HAP-1 (cell line): ENCODE data around the gene NUDT16L1.

Experiments used
- DNase-seq, 2 experiments: peaks; one replicate each; pipeline ENCODE4 v3.0.0-alpha.2; 2016 to 2020; ENCODE audit warnings: low spot score in 2 of 2
- H3K27me3 ChIP-seq: fragments of 250-450 bp; sonication (Bioruptor Pico); 2 replicates; pipeline ENCODE4 v1.5.1; 2020; ENCODE audit warnings: low read depth, mild to moderate bottlenecking, moderate library complexity
- H3K36me3 ChIP-seq: fragments of 250-450 bp; sonication (Bioruptor Pico); replicated peaks from 2 replicates; pipeline ENCODE4 v1.5.1; 2020; ENCODE audit warnings: mild to moderate bottlenecking
- H3K4me1 ChIP-seq: fragments of 250-450 bp; sonication (Bioruptor Pico); 2 replicates; pipeline ENCODE4 v1.5.1; 2020; ENCODE audit warnings: mild to moderate bottlenecking
- H3K4me3 ChIP-seq: fragments of 250-450 bp; sonication (Bioruptor Pico); 2 replicates; pipeline ENCODE4 v1.5.1; 2020; ENCODE audit warnings: mild to moderate bottlenecking, moderate library complexity
- H3K9me3 ChIP-seq: fragments of 250-450 bp; sonication (Bioruptor Pico); 2 replicates; pipeline ENCODE4 v1.5.1; 2020; ENCODE audit warnings: mild to moderate bottlenecking, moderate library complexity
- in situ Hi-C: fragments of 300-500 bp; cut with MboI; formaldehyde crosslinking; loops from 3 replicates; pipeline ENCODE4 v1.14.3; 2020; ENCODE audit warnings: low sequenced_read_pairs, inconsistent platforms, mixed read lengths

NUDT16L1 gene

DNA sequence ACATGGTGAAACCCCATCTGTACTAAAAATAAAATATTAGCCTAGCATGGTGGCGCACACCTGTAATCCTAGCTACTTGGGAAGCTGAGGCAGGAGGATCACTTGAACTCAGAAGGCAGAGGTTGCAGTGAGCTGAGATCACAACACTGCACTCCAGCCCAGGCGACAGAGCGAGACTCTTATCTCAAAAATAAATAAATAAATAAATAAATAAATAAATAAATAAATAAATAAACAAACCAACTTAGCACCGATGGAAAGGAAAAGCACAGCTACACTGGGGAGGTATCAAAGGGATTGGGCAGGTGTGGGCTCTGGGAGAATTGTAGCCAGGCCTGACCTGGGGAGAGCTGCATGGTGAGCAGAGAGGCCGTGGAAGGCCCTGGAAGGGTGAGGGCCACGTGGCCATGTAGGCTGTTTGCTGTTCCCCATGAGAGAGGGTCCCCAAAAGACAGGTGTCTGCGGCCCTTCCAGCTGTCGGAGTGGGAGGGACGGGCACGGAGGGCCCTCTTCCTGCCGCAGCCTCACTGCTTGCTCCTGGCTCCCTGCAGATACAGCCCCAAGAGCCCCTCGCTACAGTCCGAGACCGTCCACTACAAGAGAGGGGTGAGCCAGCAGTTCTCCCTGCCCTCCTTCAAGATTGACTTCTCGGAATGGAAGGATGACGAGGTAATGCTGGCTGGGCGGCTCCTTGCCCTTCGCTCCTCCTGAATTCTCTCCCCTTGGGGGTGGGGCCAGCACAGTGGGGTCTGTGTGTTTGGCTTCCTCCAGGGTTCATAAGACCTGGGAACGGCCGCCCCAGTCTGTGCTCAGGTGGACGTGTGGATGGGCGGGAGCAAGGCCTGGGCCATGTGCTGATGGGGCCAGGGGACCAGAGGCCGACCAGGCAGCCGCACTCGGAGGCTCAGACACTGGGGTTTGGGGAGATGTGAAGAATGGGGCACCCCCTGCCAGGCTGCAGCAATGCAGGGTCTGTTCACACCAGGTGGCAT, 36.4 kb upstream of the NUDT16L1 start:
- peaks cover 31% of the 10 kb centered on the region for H3K36me3 ChIP-seq
- no peak for DNase-seq
- no peaks in the 10 kb centered on the region for H3K9me3 ChIP-seq
- no peaks in the 10 kb centered on the region for H3K27me3 ChIP-seq
- no peak overlapping the region for H3K4me3 ChIP-seq
- no peaks in the 10 kb centered on the region for H3K4me1 ChIP-seq
- in situ Hi-C loops = no loop called here

GRCh38 chr16:4659363-4660353, 33.7 kb upstream of the NUDT16L1 start:
- Histone ChIP-seq H3K4me3 (no peak overlapping the region), H3K27me3 (no peaks in the 10 kb centered on the region), H3K9me3 (no peaks in the 10 kb centered on the region), H3K36me3 (peaks cover 17% of the 10 kb centered on the region), H3K4me1 (no peaks in the 10 kb centered on the region)
- DNase-seq = no peak
- in situ Hi-C loops = no loop called here

DNA sequence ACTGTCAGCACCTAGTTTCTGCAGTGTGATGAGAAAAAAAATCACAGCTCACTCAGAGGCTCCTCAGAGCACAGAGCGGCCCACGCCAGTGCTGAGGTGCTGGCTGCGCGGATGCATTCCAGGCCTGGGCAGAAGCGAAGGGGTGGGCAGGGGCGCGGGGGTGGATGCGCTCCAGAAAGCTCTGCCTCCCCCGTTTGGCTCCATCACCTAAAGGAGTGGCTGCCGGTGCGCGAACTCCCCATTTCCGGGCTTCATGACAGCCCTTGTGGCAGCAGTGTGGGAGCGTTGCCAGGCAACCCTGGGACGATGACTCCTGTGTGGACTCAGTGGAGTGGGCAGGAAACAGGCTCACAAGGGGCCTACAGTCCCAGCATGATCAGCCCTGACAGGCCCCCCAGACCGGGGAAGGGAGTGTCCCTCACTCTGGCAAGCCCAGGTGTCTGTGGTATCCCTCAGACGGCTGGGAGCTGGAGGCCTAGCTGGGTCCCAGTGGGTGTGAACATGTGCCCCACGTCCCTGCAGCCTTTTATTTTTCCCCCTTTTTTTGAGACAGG, 32.8 kb upstream of the NUDT16L1 start:
- Histone ChIP-seq H3K4me1 (no peaks in the 10 kb centered on the region), H3K27me3 (no peaks in the 10 kb centered on the region), H3K36me3 (peaks cover 14% of the 10 kb centered on the region), H3K9me3 (no peaks in the 10 kb centered on the region), H3K4me3 (no peak overlapping the region)
- DNase-seq = no peak
- in situ Hi-C loops = no loop called here

DNA sequence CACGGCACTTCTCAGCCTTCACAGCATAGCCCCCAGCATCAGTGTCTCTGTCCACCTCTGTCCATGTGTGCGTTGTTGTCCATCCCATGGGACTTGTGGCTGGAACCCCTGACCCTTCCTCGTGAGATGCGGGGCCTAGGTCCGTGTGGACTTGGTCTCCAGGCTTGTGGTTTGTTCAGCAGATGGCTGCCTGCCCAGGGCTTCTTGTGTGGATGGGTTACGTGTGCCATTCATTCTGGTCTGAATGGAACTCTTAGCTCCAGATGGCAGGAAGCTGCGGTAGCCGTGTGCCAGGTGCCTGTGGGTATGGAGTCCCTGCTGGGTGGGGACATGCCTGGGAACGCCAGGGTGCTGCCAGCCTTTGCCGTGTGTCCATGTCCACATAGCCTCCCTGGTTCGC, 31.7 kb upstream of the NUDT16L1 start:
- in situ Hi-C loops = no loop called here
- DNase-seq = no peak

GRCh38 chr16:4663465-4663776, 29.9 kb upstream of the NUDT16L1 start:
- Histone ChIP-seq H3K36me3 (peaks cover 22% of the 10 kb centered on the region), H3K4me1 (no peaks in the 10 kb centered on the region), H3K9me3 (no peaks in the 10 kb centered on the region), H3K4me3 (no peak overlapping the region), H3K27me3 (no peaks in the 10 kb centered on the region)
- in situ Hi-C loops = no loop called here
- no peak for DNase-seq

More for the DNA sequence above, 31.7 kb upstream of the NUDT16L1 start:
- H3K36me3 ChIP-seq = peaks cover 11% of the 10 kb centered on the region
- H3K4me3 ChIP-seq = no peak overlapping the region
- H3K4me1 ChIP-seq = no peaks in the 10 kb centered on the region
- no peaks in the 10 kb centered on the region for H3K9me3 ChIP-seq
- no peaks in the 10 kb centered on the region for H3K27me3 ChIP-seq

DNA sequence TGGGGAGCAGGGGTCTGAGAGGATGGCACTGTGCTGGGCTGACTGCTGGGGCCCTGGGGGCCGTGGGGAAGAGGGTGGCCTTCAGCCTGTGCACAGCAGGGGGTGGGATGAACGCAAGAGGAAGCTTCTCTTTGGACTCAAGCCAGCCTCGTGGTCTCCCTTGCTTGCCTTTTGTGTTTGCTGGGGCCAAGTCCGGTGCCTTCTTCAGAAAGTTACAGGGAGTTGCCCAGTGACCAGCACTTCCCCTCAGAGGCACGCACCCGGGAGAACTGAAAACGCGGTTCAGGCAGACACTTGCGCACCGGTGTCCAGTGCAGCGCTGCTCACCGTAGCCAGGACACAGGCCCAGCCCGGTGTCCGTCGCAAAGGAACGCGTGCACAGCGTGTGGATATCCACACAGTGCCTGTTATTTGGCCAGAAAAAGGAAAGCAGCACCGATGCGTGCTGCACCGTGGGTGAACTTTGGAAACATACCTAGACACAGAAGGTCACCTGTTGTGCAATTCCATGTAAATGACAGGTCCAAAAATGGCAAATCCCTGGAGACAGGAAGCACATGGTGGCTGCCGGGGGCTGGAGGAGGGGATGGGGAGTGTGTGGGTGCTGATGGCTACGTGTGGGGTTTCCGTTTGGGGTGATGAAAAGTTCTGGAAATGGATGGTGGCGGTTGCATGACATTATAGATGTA, 29.4 kb upstream of the NUDT16L1 start:
- in situ Hi-C loops = no loop called here
- Histone ChIP-seq H3K4me3 (no peak overlapping the region), H3K4me1 (no peaks in the 10 kb centered on the region), H3K27me3 (no peaks in the 10 kb centered on the region), H3K9me3 (no peaks in the 10 kb centered on the region), H3K36me3 (peaks cover 22% of the 10 kb centered on the region)
- no peak for DNase-seq

DNA sequence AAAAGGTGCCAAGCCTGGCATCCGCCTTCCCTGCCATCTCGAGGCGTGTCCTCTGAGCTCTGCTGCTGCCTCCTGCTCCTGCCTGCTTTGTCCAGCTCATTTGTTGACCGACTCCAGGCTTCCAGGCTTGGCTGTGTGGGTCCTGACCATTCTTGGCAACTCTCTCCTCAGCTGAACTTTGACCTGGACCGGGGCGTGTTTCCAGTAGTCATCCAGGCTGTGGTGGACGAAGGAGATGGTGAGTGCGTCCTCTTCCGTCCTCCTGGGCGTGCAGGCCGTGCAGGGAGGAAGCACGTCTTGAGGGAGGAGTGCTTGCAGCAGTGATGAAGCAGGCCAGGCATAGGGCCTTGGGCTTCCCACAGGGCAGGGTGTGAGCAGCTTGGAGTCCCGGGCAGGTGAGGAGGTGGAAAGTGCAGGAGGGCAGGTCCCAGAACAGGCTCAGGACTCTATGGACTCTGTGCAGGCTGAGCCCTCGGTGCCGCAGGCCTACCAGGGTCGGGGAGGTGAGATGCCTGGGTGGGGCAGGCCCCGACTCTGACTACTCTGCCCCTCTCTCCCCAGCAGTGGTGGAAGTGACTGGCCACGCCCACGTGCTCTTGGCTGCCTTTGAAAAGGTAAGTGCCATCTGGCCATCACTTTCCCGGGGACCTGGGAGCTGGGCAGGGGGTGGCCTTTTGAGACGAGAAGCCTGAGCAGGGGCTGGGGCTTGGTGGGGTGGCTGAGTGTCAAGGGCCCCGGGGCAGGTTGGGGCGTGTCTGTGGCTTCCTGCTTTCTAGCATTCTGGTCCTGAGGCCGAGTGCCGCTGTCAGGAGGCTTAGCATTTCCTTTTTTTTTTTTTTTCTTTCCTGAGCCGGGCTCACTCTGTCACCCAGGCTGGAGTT, 28.6 kb upstream of the NUDT16L1 start:
- Histone ChIP-seq H3K4me3 (no peak overlapping the region), H3K36me3 (peaks cover 29% of the 10 kb centered on the region), H3K4me1 (no peaks in the 10 kb centered on the region), H3K9me3 (no peaks in the 10 kb centered on the region), H3K27me3 (no peaks in the 10 kb centered on the region)
- DNase-seq = no peak
- in situ Hi-C loops = no loop called here

DNA sequence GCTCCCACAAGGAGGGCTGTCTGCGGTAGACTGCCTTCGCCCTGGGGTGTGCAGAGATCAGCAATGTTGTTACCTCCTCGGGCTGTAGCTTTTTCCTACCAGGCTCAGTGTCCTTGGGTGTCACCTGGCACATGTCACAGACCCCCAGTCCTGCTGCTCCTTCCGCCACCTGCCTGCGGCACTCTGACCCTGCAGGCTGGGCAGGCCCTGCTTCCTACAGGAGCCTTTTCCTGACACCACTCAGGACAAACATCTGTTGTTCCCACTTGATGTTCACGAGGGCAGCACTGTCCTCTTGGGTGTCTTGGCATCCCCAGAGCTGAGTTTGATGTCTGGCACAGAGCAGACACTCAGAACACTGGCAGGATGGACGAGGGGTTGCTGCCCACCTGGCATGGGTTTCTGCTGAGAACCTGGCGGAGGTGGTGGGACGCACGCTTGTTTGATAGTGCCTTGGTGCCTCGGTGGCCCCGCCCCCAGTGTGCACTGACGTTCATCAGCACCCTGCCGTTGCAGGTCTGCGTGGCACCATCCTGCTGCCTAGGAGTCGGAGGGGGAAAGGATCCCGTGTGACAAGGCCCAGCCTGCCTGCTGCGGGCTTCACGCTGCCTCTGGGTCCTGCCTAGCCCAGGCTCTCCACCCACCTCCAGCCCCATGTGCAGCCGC, 26.7 kb upstream of the NUDT16L1 start:
- Histone ChIP-seq H3K4me1 (no peaks in the 10 kb centered on the region), H3K4me3 (no peak overlapping the region), H3K27me3 (no peaks in the 10 kb centered on the region), H3K9me3 (no peaks in the 10 kb centered on the region), H3K36me3 (peaks cover 29% of the 10 kb centered on the region)
- in situ Hi-C loops = no loop called here
- DNase-seq = no peak

- no peaks in the 10 kb centered on the region for H3K27me3 ChIP-seq
- peaks cover 29% of the 10 kb centered on the region for H3K36me3 ChIP-seq
- no peaks in the 10 kb centered on the region for H3K4me1 ChIP-seq
- in situ Hi-C loops = no loop called here
- H3K4me3 ChIP-seq = no peak overlapping the region
- H3K9me3 ChIP-seq = no peaks in the 10 kb centered on the region
- DNase-seq = no peak
Measured at GRCh38 chr16:4667203-4667963, 26.0 kb upstream of the NUDT16L1 start.

GRCh38 chr16:4668313-4668960, 24.9 kb upstream of the NUDT16L1 start:
- in situ Hi-C loops = no loop called here
- DNase-seq = no peak
- peaks cover 32% of the 10 kb centered on the region for H3K36me3 ChIP-seq
- no peaks in the 10 kb centered on the region for H3K27me3 ChIP-seq
- no peaks in the 10 kb centered on the region for H3K9me3 ChIP-seq
- H3K4me1 ChIP-seq = no peaks in the 10 kb centered on the region
- no peak overlapping the region for H3K4me3 ChIP-seq

DNA sequence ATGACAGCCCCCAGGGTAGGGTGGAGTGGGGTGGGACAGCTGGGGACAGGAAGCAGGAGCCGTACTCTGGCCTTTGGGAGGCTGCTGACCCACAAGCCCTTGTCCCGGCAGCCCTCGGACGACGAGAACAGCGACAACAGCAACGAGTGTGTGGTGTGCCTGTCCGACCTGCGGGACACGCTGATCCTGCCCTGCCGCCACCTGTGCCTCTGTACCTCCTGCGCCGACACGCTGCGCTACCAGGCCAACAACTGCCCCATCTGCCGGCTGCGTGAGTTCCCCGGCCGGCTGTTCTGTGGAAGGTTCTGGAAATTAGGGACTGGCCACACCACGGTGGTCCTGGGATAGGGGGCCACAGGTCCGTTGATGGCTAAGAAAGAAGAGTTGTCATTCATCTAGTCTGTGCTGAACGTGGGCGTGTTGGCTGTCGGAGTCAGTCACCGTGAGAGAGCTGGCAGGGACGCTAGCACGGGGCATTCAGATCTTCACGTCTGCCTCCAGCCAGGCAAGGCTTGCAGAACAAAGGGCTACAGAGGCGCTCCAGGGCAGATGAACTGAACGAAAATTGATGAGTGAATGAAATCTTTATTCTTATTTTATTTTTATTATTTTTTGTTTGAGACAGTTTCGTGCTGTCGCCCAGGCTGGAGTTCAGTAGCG, 19.8 kb upstream of the NUDT16L1 start:
- Histone ChIP-seq H3K36me3 (peaks cover 17% of the 10 kb centered on the region), H3K9me3 (no peaks in the 10 kb centered on the region), H3K27me3 (no peaks in the 10 kb centered on the region), H3K4me3 (no peak overlapping the region), H3K4me1 (no peaks in the 10 kb centered on the region)
- no peak for DNase-seq
- in situ Hi-C loops = no loop called here
